ENCODE results near the gene DAPK3.
"Not testable (repeated sequence)": the region's sequence is repeated elsewhere in the genome, so short reads cannot be mapped to it uniquely, and the experiment has no call there.

The DAPK3 gene

GRCh38 chr19:3969435-3970312 is 1.2 kb downstream of the DAPK3 start:
- H3K9ac ChIP-seq (ENCODE audit: low read length) = peak overlapping the region; percentile 89
- H2AFZ ChIP-seq (ENCODE audit: low read depth, low read length) = no peak overlapping the region

GRCh38 chr19:3968556-3969434 is 2.1 kb downstream of the DAPK3 start:
- peak; percentile 100 for DNase-seq
- Histone ChIP-seq H3K27ac (ENCODE audit: low read length, poor library complexity, severe bottlenecking) (peak overlapping the region; percentile 100), H3K79me1 (replicated peaks; ENCODE audit: low read length, poor library complexity, severe bottlenecking) (peaks cover 7% of the 10 kb centered on the region), H3K4me1 (ENCODE audit: control insufficient read depth, insufficient read depth, low read depth, low read length) (peaks cover 27% of the 10 kb centered on the region), H3K27me3 (ENCODE audit: control insufficient read depth in 1 of 2, insufficient read depth in 1 of 2, low read length in 2 of 2) (no peaks in the 10 kb centered on the region), H2AK5ac (ENCODE audit: low read length, severe bottlenecking) (peak overlapping the region; percentile 99), H3K4me2 (ENCODE audit: low read length, poor library complexity, severe bottlenecking) (peak overlapping the region; percentile 92), H2BK12ac (ENCODE audit: low read length in 2 of 2) (peak overlapping the region in 1 of 2 experiments; percentile 86), H3K9ac (ENCODE audit: low read length) (peak overlapping the region; percentile 89), H3K18ac (ENCODE audit: low read depth in 1 of 2, low read length in 2 of 2) (peak overlapping the region; percentile 52 to 89), H3K23ac (ENCODE audit: low read length in 2 of 2) (no peak overlapping the region), H2AFZ (ENCODE audit: low read depth, low read length) (no peak overlapping the region), H4K8ac (ENCODE audit: low read length) (no peak overlapping the region), H3K36me3 (ENCODE audit: control insufficient read depth in 1 of 2, insufficient read depth in 2 of 2, low read depth in 1 of 2, low read length in 2 of 2) (peaks cover 47 to 49% of the 10 kb centered on the region in 2 experiments), H3K4me3 (ENCODE audit: insufficient read depth in 1 of 2, low read depth in 1 of 2, low read length in 2 of 2) (peak overlapping the region in 1 of 2 experiments; percentile 79), H3K9me3 (ENCODE audit: control insufficient read depth, low read length) (no peaks in the 10 kb centered on the region), H2BK5ac (ENCODE audit: low read depth, low read length, poor library complexity, severe bottlenecking) (peak overlapping the region; percentile 93), H2BK15ac (ENCODE audit: low read depth, poor library complexity, severe bottlenecking) (peak overlapping the region; percentile 13), H3K14ac (ENCODE audit: low read length in 2 of 2) (peak overlapping the region; percentile 28 to 41), H4K91ac (ENCODE audit: low read length) (peak overlapping the region; percentile 30), H2BK120ac (ENCODE audit: low read depth, low read length) (peak overlapping the region; percentile 54), H3K4ac (ENCODE audit: low read depth in 1 of 2, low read length in 2 of 2) (peak overlapping the region; percentile 73 to 91)
- 7% methylated on average over 6 of the region's 9 CpGs for WGBS

More at GRCh38 chr19:3969435-3970312, 1.2 kb downstream of the DAPK3 start:
- peak overlapping the region; percentile 30 for H4K91ac ChIP-seq (ENCODE audit: low read length)
- H3K27ac ChIP-seq (ENCODE audit: low read length, poor library complexity, severe bottlenecking) = peak overlapping the region; percentile 100
- H2BK12ac ChIP-seq (ENCODE audit: low read length in 2 of 2) = peak overlapping the region; percentile 78 to 86
- peak overlapping the region; percentile 73 to 91 for H3K4ac ChIP-seq (ENCODE audit: low read depth in 1 of 2, low read length in 2 of 2)
- H3K23ac ChIP-seq (ENCODE audit: low read length in 2 of 2) = no peak overlapping the region
- H3K9me3 ChIP-seq (ENCODE audit: control insufficient read depth, low read length) = no peaks in the 10 kb centered on the region
- peaks cover 27% of the 10 kb centered on the region for H3K4me1 ChIP-seq (ENCODE audit: control insufficient read depth, insufficient read depth, low read depth, low read length)
- peak; percentile 87 for DNase-seq
- H3K4me2 ChIP-seq (ENCODE audit: low read length, poor library complexity, severe bottlenecking) = peak overlapping the region; percentile 92
- H3K27me3 ChIP-seq (ENCODE audit: control insufficient read depth in 1 of 2, insufficient read depth in 1 of 2, low read length in 2 of 2) = no peaks in the 10 kb centered on the region
- peaks cover under 1% of the 10 kb centered on the region for H3K79me1 ChIP-seq (replicated peaks; ENCODE audit: low read length, poor library complexity, severe bottlenecking)
- H2BK5ac ChIP-seq (ENCODE audit: low read depth, low read length, poor library complexity, severe bottlenecking) = peak overlapping the region; percentile 93
- 2% methylated on average over 21 of the region's 23 CpGs for WGBS
- peak overlapping the region; percentile 54 for H2BK120ac ChIP-seq (ENCODE audit: low read depth, low read length)
- peak overlapping the region; percentile 28 to 98 for H3K14ac ChIP-seq (ENCODE audit: low read length in 2 of 2)
- peak overlapping the region; percentile 13 for H2BK15ac ChIP-seq (ENCODE audit: low read depth, poor library complexity, severe bottlenecking)
- H3K18ac ChIP-seq (ENCODE audit: low read depth in 1 of 2, low read length in 2 of 2) = peak overlapping the region; percentile 52 to 95
- H2AK5ac ChIP-seq (ENCODE audit: low read length, severe bottlenecking) = peak overlapping the region; percentile 99
- H3K36me3 ChIP-seq (ENCODE audit: control insufficient read depth in 1 of 2, insufficient read depth in 2 of 2, low read depth in 1 of 2, low read length in 2 of 2) = peaks cover 40% of the 10 kb centered on the region in 2 experiments
- H3K4me3 ChIP-seq (ENCODE audit: insufficient read depth in 1 of 2, low read depth in 1 of 2, low read length in 2 of 2) = peak overlapping the region; percentile 79 to 97
- no peak overlapping the region for H4K8ac ChIP-seq (ENCODE audit: low read length)

GRCh38 chr19:3967983-3968382 is 2.9 kb downstream of the DAPK3 start:
- H3K4me2 ChIP-seq (ENCODE audit: low read length, poor library complexity, severe bottlenecking); H2AFZ ChIP-seq (ENCODE audit: low read depth, low read length); H2BK15ac ChIP-seq (ENCODE audit: low read depth, poor library complexity, severe bottlenecking); H2BK120ac ChIP-seq (ENCODE audit: low read depth, low read length); H3K14ac ChIP-seq (ENCODE audit: low read length in 2 of 2); H4K91ac ChIP-seq (ENCODE audit: low read length); H3K4ac ChIP-seq (ENCODE audit: low read depth in 1 of 2, low read length in 2 of 2); H3K23ac ChIP-seq (ENCODE audit: low read length in 2 of 2); H2BK12ac ChIP-seq (ENCODE audit: low read length in 2 of 2); H3K9me3 ChIP-seq (ENCODE audit: control insufficient read depth, low read length); H4K8ac ChIP-seq (ENCODE audit: low read length); H3K18ac ChIP-seq (ENCODE audit: low read depth in 1 of 2, low read length in 2 of 2); H2BK5ac ChIP-seq (ENCODE audit: low read depth, low read length, poor library complexity, severe bottlenecking); DNase-seq; H3K27me3 ChIP-seq (ENCODE audit: control insufficient read depth in 1 of 2, insufficient read depth in 1 of 2, low read length in 2 of 2): not testable (repeated sequence)
- Histone ChIP-seq H2AK5ac (ENCODE audit: low read length, severe bottlenecking) (peak overlapping the region; percentile 31), H3K9ac (ENCODE audit: low read length) (peak overlapping the region; percentile 71), H3K79me1 (replicated peaks; ENCODE audit: low read length, poor library complexity, severe bottlenecking) (peaks cover 13% of the 10 kb centered on the region), H3K36me3 (ENCODE audit: control insufficient read depth in 1 of 2, insufficient read depth in 2 of 2, low read depth in 1 of 2, low read length in 2 of 2) (peaks cover 55 to 57% of the 10 kb centered on the region in 2 experiments), H3K4me3 (ENCODE audit: insufficient read depth in 1 of 2, low read depth in 1 of 2, low read length in 2 of 2) (peak overlapping the region in 1 of 2 experiments; percentile 53), H3K27ac (ENCODE audit: low read length, poor library complexity, severe bottlenecking) (peak overlapping the region; percentile 75), H3K4me1 (ENCODE audit: control insufficient read depth, insufficient read depth, low read depth, low read length) (peaks cover 27% of the 10 kb centered on the region)
- 84% methylated on average over 11 of the region's 12 CpGs for WGBS

All from mesenchymal stem cell (in vitro differentiated cells and primary cell).